Measurements from ENCODE around the gene FLVCR2.
A peak's percentile ranks its signal among the peaks of the same experiment; 100 is the strongest.

FLVCR2 gene

DNA sequence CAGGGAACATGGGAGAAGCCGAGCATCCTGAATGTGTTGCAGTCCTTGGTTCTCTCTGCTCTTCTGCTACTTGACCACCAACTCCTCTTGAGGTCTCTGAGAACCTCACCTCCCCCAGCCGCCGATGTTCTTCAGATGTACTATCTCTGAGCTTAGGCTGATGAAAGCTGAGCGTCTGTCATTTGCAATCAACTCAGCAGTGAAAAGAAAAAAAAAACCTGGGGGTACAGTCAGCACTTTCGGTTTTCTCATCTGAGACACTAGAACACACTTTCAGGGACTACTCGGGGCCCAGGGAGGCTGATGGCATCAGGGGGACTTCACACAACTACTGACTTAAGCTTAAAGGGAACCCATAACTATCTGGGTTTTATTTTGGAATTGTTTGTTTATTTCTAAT, 9.6 kb upstream of the FLVCR2 start:
- H3K9me3 ChIP-seq (ENCODE audit: control insufficient read depth, low read length) = no peaks in the 10 kb centered on the region
- H3K14ac ChIP-seq (ENCODE audit: low read length in 2 of 2) = no peak overlapping the region
- WGBS = 92% methylated on average over 6 of the region's 6 CpGs
- H3K4me3 ChIP-seq (ENCODE audit: insufficient read depth in 1 of 2, low read depth in 1 of 2, low read length in 2 of 2) = no peak overlapping the region
- H3K23ac ChIP-seq (ENCODE audit: low read length in 2 of 2) = no peak overlapping the region
- no peak overlapping the region for H2AFZ ChIP-seq (ENCODE audit: low read depth, low read length)
- H4K8ac ChIP-seq (ENCODE audit: low read length) = no peak overlapping the region
- peaks cover 21 to 75% of the 10 kb centered on the region in 2 experiments for H3K27me3 ChIP-seq (ENCODE audit: control insufficient read depth in 1 of 2, insufficient read depth in 1 of 2, low read length in 2 of 2)
- H3K9ac ChIP-seq (ENCODE audit: low read length) = no peak overlapping the region
- no peaks in the 10 kb centered on the region for H3K36me3 ChIP-seq (ENCODE audit: control insufficient read depth in 1 of 2, insufficient read depth in 2 of 2, low read depth in 1 of 2, low read length in 2 of 2)
- no peak overlapping the region for H4K91ac ChIP-seq (ENCODE audit: low read length)
- H3K4me1 ChIP-seq (ENCODE audit: control insufficient read depth, insufficient read depth, low read depth, low read length) = no peaks in the 10 kb centered on the region
- no peak overlapping the region for H2BK12ac ChIP-seq (ENCODE audit: low read length in 2 of 2)
- H2AK5ac ChIP-seq (ENCODE audit: low read length, severe bottlenecking) = no peak overlapping the region
- no peaks in the 10 kb centered on the region for H3K79me1 ChIP-seq (replicated peaks; ENCODE audit: low read length, poor library complexity, severe bottlenecking)
- DNase-seq = no peak
- H3K4me2 ChIP-seq (ENCODE audit: low read length, poor library complexity, severe bottlenecking) = no peak overlapping the region
- H2BK120ac ChIP-seq (ENCODE audit: low read depth, low read length) = no peak overlapping the region
- H2BK15ac ChIP-seq (ENCODE audit: low read depth, poor library complexity, severe bottlenecking) = no peak overlapping the region
- no peak overlapping the region for H3K18ac ChIP-seq (ENCODE audit: low read depth in 1 of 2, low read length in 2 of 2)
- H3K4ac ChIP-seq (ENCODE audit: low read depth in 1 of 2, low read length in 2 of 2) = no peak overlapping the region
- H2BK5ac ChIP-seq (ENCODE audit: low read depth, low read length, poor library complexity, severe bottlenecking) = no peak overlapping the region
- H3K27ac ChIP-seq (ENCODE audit: low read length, poor library complexity, severe bottlenecking) = no peak overlapping the region

GRCh38 chr14:75570797-75571196, 7.6 kb upstream of the FLVCR2 start:
- Histone ChIP-seq H3K18ac (ENCODE audit: low read depth in 1 of 2, low read length in 2 of 2) (no peak overlapping the region), H2BK120ac (ENCODE audit: low read depth, low read length) (no peak overlapping the region), H3K4ac (ENCODE audit: low read depth in 1 of 2, low read length in 2 of 2) (no peak overlapping the region), H3K23ac (ENCODE audit: low read length in 2 of 2) (peak overlapping the region in 1 of 2 experiments; percentile 60), H3K27ac (ENCODE audit: low read length, poor library complexity, severe bottlenecking) (no peak overlapping the region), H3K4me3 (ENCODE audit: insufficient read depth in 1 of 2, low read depth in 1 of 2, low read length in 2 of 2) (no peak overlapping the region), H3K14ac (ENCODE audit: low read length in 2 of 2) (no peak overlapping the region), H2AFZ (ENCODE audit: low read depth, low read length) (no peak overlapping the region), H3K27me3 (ENCODE audit: control insufficient read depth in 1 of 2, insufficient read depth in 1 of 2, low read length in 2 of 2) (peaks cover 9 to 68% of the 10 kb centered on the region in 2 experiments), H2BK5ac (ENCODE audit: low read depth, low read length, poor library complexity, severe bottlenecking) (no peak overlapping the region), H4K8ac (ENCODE audit: low read length) (no peak overlapping the region), H4K91ac (ENCODE audit: low read length) (no peak overlapping the region), H2BK12ac (ENCODE audit: low read length in 2 of 2) (no peak overlapping the region), H2BK15ac (ENCODE audit: low read depth, poor library complexity, severe bottlenecking) (no peak overlapping the region), H3K79me1 (replicated peaks; ENCODE audit: low read length, poor library complexity, severe bottlenecking) (no peaks in the 10 kb centered on the region), H2AK5ac (ENCODE audit: low read length, severe bottlenecking) (no peak overlapping the region), H3K4me2 (ENCODE audit: low read length, poor library complexity, severe bottlenecking) (no peak overlapping the region), H3K4me1 (ENCODE audit: control insufficient read depth, insufficient read depth, low read depth, low read length) (no peaks in the 10 kb centered on the region), H3K36me3 (ENCODE audit: control insufficient read depth in 1 of 2, insufficient read depth in 2 of 2, low read depth in 1 of 2, low read length in 2 of 2) (no peaks in the 10 kb centered on the region), H3K9ac (ENCODE audit: low read length) (no peak overlapping the region), H3K9me3 (ENCODE audit: control insufficient read depth, low read length) (no peaks in the 10 kb centered on the region)
- DNase-seq = no peak
- WGBS = 70% methylated on average over 2 of the region's 2 CpGs

- WGBS = 82% methylated on average over 6 of the region's 6 CpGs
- Histone ChIP-seq H2BK120ac (ENCODE audit: low read depth, low read length) (no peak overlapping the region), H3K4ac (ENCODE audit: low read depth in 1 of 2, low read length in 2 of 2) (no peak overlapping the region), H3K4me1 (ENCODE audit: control insufficient read depth, insufficient read depth, low read depth, low read length) (no peaks in the 10 kb centered on the region), H3K4me3 (ENCODE audit: insufficient read depth in 1 of 2, low read depth in 1 of 2, low read length in 2 of 2) (no peak overlapping the region), H3K79me1 (replicated peaks; ENCODE audit: low read length, poor library complexity, severe bottlenecking) (no peaks in the 10 kb centered on the region), H3K27ac (ENCODE audit: low read length, poor library complexity, severe bottlenecking) (no peak overlapping the region), H3K14ac (ENCODE audit: low read length in 2 of 2) (no peak overlapping the region), H2BK12ac (ENCODE audit: low read length in 2 of 2) (no peak overlapping the region), H4K8ac (ENCODE audit: low read length) (no peak overlapping the region), H2AFZ (ENCODE audit: low read depth, low read length) (no peak overlapping the region), H4K91ac (ENCODE audit: low read length) (no peak overlapping the region), H2BK5ac (ENCODE audit: low read depth, low read length, poor library complexity, severe bottlenecking) (no peak overlapping the region), H3K9me3 (ENCODE audit: control insufficient read depth, low read length) (no peaks in the 10 kb centered on the region), H3K4me2 (ENCODE audit: low read length, poor library complexity, severe bottlenecking) (no peak overlapping the region), H2BK15ac (ENCODE audit: low read depth, poor library complexity, severe bottlenecking) (no peak overlapping the region), H3K36me3 (ENCODE audit: control insufficient read depth in 1 of 2, insufficient read depth in 2 of 2, low read depth in 1 of 2, low read length in 2 of 2) (no peaks in the 10 kb centered on the region), H3K23ac (ENCODE audit: low read length in 2 of 2) (no peak overlapping the region), H2AK5ac (ENCODE audit: low read length, severe bottlenecking) (no peak overlapping the region), H3K27me3 (ENCODE audit: control insufficient read depth in 1 of 2, insufficient read depth in 1 of 2, low read length in 2 of 2) (peaks cover 9 to 56% of the 10 kb centered on the region in 2 experiments), H3K9ac (ENCODE audit: low read length) (no peak overlapping the region), H3K18ac (ENCODE audit: low read depth in 1 of 2, low read length in 2 of 2) (no peak overlapping the region)
- DNase-seq = no peak
Observed at GRCh38 chr14:75572104-75572503, 6.3 kb upstream of the FLVCR2 start.

DNA sequence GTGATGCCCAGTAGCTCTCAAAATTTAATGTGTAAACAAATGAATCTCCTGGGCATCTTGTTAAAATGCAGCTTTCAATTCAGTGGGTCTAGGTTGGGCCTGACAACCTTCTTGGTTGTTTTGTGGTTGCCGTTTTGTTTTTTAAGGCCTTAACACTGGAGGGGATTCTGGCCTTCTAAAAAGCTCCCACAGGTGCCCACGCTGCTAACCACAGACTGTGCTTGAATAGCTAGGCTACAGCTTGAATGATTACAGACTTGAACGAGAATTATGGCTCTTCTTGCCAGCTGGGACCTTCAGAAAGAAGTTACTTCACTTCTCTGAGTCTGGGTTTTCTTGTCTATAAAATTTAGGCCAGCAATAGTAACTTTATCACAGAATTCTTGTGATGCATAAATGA, 1.3 kb upstream of the FLVCR2 start:
- no peak overlapping the region for H2BK120ac ChIP-seq (ENCODE audit: low read depth, low read length)
- H3K9me3 ChIP-seq (ENCODE audit: control insufficient read depth, low read length) = no peaks in the 10 kb centered on the region
- H3K4me2 ChIP-seq (ENCODE audit: low read length, poor library complexity, severe bottlenecking) = no peak overlapping the region
- no peak overlapping the region for H2BK5ac ChIP-seq (ENCODE audit: low read depth, low read length, poor library complexity, severe bottlenecking)
- no peak overlapping the region for H3K27ac ChIP-seq (ENCODE audit: low read length, poor library complexity, severe bottlenecking)
- no peak overlapping the region for H4K8ac ChIP-seq (ENCODE audit: low read length)
- H3K4ac ChIP-seq (ENCODE audit: low read depth in 1 of 2, low read length in 2 of 2) = no peak overlapping the region
- no peaks in the 10 kb centered on the region for H3K36me3 ChIP-seq (ENCODE audit: control insufficient read depth in 1 of 2, insufficient read depth in 2 of 2, low read depth in 1 of 2, low read length in 2 of 2)
- H2BK15ac ChIP-seq (ENCODE audit: low read depth, poor library complexity, severe bottlenecking) = no peak overlapping the region
- no peak overlapping the region for H2AK5ac ChIP-seq (ENCODE audit: low read length, severe bottlenecking)
- peaks cover 8% of the 10 kb centered on the region for H3K79me1 ChIP-seq (replicated peaks; ENCODE audit: low read length, poor library complexity, severe bottlenecking)
- H3K23ac ChIP-seq (ENCODE audit: low read length in 2 of 2) = no peak overlapping the region
- no peak for DNase-seq
- H3K14ac ChIP-seq (ENCODE audit: low read length in 2 of 2) = no peak overlapping the region
- 84% methylated on average over 3 of the region's 3 CpGs for WGBS
- no peak overlapping the region for H3K18ac ChIP-seq (ENCODE audit: low read depth in 1 of 2, low read length in 2 of 2)
- no peak overlapping the region for H3K9ac ChIP-seq (ENCODE audit: low read length)
- H3K27me3 ChIP-seq (ENCODE audit: control insufficient read depth in 1 of 2, insufficient read depth in 1 of 2, low read length in 2 of 2) = peaks cover 6 to 25% of the 10 kb centered on the region in 2 experiments
- no peak overlapping the region for H2AFZ ChIP-seq (ENCODE audit: low read depth, low read length)
- no peak overlapping the region for H4K91ac ChIP-seq (ENCODE audit: low read length)
- no peak overlapping the region for H3K4me3 ChIP-seq (ENCODE audit: insufficient read depth in 1 of 2, low read depth in 1 of 2, low read length in 2 of 2)
- no peak overlapping the region for H2BK12ac ChIP-seq (ENCODE audit: low read length in 2 of 2)
- H3K4me1 ChIP-seq (ENCODE audit: control insufficient read depth, insufficient read depth, low read depth, low read length) = peaks cover 17% of the 10 kb centered on the region
